ENCODE measurements around the gene ORM1.
A peak's percentile ranks its signal among the peaks of the same experiment; 100 is the strongest.

- TF ChIP-seq CTCF (IDR thresholded peaks at IDR 0.05; ENCODE audit: low read depth, low read length, missing input control), result no peak
- TF ChIP-seq SP1 (IDR thresholded peaks at IDR 0.05), result peak; percentile 83
- peak; percentile 85 for TF ChIP-seq MAX (IDR thresholded peaks at IDR 0.05)
- TF ChIP-seq TAF1 (conservative IDR thresholded peaks at IDR 0.05), result no peak
Observed at GRCh38 chr9:114317665-114318357, 5.1 kb upstream of the ORM1 start.

All from liver (tissue), 3 donors.